ENCODE measurements around the gene PTPN5. TPM values are rescaled to one million over a fixed set of nuclear protein-coding genes. Genes with fewer than 3 reads are reported as not detected.

PTPN5 gene
- total RNA-seq, 6 experiments from 2014 or later, result not detected

DNA sequence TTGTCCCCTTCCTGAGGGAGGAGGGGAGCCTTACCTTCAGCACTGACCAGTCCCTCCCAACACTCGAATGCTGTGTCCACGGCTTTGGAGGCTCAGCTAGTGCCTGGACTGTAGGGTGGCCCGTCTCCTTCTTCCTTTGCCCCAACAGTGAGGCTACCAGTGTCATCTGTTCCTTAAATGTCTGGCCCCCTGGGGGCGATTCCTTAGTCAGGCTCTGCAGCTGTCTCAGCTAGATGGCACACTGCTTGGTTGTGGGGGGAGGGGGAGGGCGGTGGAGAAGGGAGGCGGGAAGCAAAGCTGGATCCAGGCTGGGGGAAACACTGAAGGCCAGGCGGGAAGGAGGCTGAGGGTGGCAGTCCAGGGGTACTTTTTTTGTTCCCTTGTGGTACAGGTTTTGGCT is 65.6 kb downstream of the PTPN5 start, which contains the start of gene IGSF22:
Gene IGSF22, minus strand, starts transcription at position 149 of the 400 bp plus-strand sequence. CDS start 1,952 bp downstream, outside the sequence.
- Mint-ChIP-seq H3K4me1 (ENCODE audit: low read depth) (peaks cover 11% of the 10 kb centered on the region), H3K27ac (no peak within 1 kb of the TSS), H3K9me3 (no peaks in the 10 kb centered on the region), H3K27me3 (ENCODE audit: insufficient read depth) (peaks cover 6% of the 10 kb centered on the region), H3K36me3 (ENCODE audit: low read depth) (no peaks in the 10 kb centered on the region), H3K4me3 (no peak within 1 kb of the TSS)
- DNase-seq, result no peak
- TF ChIP-seq, protein P1, sequence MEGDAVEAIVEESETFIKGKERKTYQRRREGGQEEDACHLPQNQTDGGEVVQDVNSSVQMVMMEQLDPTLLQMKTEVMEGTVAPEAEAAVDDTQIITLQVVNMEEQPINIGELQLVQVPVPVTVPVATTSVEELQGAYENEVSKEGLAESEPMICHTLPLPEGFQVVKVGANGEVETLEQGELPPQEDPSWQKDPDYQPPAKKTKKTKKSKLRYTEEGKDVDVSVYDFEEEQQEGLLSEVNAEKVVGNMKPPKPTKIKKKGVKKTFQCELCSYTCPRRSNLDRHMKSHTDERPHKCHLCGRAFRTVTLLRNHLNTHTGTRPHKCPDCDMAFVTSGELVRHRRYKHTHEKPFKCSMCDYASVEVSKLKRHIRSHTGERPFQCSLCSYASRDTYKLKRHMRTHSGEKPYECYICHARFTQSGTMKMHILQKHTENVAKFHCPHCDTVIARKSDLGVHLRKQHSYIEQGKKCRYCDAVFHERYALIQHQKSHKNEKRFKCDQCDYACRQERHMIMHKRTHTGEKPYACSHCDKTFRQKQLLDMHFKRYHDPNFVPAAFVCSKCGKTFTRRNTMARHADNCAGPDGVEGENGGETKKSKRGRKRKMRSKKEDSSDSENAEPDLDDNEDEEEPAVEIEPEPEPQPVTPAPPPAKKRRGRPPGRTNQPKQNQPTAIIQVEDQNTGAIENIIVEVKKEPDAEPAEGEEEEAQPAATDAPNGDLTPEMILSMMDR (IDR thresholded peaks at IDR 0.05), result no peak

DNA sequence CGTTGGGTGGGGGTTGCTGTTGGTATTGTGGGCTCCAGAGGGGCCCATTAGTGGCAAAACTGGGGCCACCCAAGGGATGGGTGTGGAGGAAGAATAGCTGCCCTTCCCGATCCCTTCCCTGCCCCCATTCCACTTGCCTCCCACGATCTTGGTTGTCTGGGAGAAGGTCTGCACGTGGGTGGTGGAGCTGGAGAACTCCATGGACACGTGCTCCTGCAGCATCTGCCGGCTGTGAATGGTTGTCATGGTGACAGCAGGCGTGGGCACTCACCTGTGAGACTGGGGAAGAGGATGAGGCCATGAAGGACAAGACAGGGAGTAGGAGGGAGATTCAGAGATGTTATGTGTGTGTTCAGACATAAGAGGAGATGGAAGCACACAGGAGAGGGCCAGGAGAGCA is 67.6 kb downstream of the PTPN5 start:
- Mint-ChIP-seq H3K27me3 (ENCODE audit: insufficient read depth) (peaks cover 6% of the 10 kb centered on the region), H3K27ac (no peak overlapping the region), H3K9me3 (no peaks in the 10 kb centered on the region), H3K4me1 (ENCODE audit: low read depth) (peaks cover 20% of the 10 kb centered on the region), H3K4me3 (no peak overlapping the region), H3K36me3 (ENCODE audit: low read depth) (no peaks in the 10 kb centered on the region)
- DNase-seq, result no peak
- TF ChIP-seq, protein P1 (IDR thresholded peaks at IDR 0.05), result no peak

DNA sequence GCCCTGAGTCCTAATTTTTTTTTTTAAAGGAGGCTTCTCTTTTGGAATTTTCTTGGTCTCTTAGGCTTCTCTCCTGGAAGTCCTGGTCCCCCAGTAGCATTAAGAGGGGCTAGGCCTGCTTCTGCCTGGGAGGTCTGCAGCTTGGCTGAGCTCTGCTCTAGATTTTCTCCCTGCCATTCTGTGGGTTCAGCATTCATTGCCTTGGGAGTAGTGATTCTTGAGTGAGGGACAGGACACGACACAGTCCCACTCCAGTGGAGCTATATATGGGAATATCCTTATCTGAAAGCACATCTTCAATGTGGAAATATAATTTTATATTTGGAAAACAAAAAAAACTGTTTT is 69.3 kb downstream of the PTPN5 start:
- TF ChIP-seq, protein P1 (IDR thresholded peaks at IDR 0.05), result peak; percentile 47
- no peak overlapping the region; the same call in 1 of the 2 replicates for H3K4me3 Mint-ChIP-seq
- H3K9me3 Mint-ChIP-seq, result no peaks in the 10 kb centered on the region
- DNase-seq, result no peak
- no peaks in the 10 kb centered on the region for H3K36me3 Mint-ChIP-seq (ENCODE audit: low read depth)
- H3K27ac Mint-ChIP-seq, result no peak overlapping the region
- H3K4me1 Mint-ChIP-seq (ENCODE audit: low read depth), result peaks cover 20% of the 10 kb centered on the region
- H3K27me3 Mint-ChIP-seq (ENCODE audit: insufficient read depth), result peaks cover 15% of the 10 kb centered on the region

DNA sequence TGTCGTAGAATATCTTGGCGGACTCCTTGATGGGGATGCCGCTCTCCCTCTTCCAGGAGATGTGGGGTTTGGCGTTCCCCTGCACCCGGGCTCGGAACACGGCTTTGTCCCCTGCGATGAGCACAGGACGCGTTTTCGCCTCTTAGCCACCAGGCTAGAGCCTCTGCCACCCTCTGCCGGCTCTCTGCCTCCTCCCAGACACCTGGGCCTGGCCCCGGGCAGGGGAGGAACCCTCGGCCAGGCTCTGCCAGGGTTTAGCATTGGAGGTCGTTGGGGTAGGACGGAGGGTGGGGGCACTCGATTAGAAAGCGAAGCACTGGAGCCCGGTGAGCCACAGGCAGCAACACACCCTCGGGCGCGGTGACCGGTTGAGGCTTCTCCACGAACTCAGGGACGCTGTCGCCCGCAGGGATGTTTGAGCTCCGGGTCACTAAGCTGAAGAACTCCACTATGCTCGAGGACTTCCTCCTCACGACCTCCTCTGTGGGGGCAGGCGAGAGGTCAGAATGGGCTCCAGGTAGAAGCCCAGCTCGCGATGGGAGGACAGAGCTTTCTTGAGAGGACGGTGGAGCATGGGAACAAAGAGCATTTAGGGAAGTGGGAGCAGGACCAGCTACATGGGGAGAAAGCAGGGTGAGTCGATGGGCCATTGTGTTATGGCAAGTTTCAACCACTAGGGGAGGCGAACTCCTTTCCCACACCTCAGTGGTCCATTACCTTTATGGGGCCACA is 69.9 kb downstream of the PTPN5 start:
- TF ChIP-seq, protein P1 (IDR thresholded peaks at IDR 0.05), result peak; percentile 86
- no peak for DNase-seq
- Mint-ChIP-seq H3K4me3 (peak overlapping the region; percentile 86), H3K27ac (no peak overlapping the region), H3K27me3 (ENCODE audit: insufficient read depth) (peaks cover 17% of the 10 kb centered on the region), H3K36me3 (ENCODE audit: low read depth) (no peaks in the 10 kb centered on the region), H3K4me1 (ENCODE audit: low read depth) (peaks cover 20% of the 10 kb centered on the region), H3K9me3 (no peaks in the 10 kb centered on the region)

DNA sequence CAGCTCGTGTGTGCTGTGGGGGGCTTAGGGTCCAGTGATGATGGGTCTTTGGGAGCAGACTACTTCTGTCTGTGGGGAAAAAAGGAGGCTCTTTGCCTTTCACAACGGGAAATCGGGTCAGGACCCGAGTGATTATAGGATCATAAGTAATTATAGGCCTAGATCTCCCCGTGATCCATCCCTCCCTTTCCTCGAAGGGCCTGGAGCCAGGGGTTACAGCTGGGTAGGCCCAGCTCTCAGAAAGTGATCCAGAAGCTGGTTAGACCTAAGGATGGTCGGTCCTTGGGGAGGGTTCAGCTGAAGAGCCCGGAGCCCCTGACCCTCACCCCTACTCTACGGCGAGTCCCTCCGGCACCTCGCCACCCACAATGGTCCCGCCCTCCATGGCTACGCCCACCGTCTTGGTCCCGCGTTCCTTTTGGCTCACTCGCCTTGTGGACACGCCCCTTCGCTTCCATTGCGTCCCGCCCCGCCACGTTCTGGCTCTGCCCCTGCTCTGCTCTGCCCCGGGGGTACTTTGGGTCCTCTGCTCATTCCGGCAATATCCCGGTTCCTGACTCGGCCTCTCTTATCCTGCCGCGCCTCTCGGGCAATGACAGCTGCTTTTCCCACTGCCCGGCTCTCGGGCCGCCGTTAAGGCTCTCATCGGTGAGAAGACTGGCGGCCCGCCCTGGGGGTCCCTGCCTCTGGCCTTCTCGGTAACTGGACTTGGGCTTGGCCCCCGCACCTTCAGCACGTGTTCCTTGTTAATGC is 70.6 kb downstream of the PTPN5 start:
- Mint-ChIP-seq H3K4me3 (peak overlapping the region; percentile 86), H3K9me3 (no peaks in the 10 kb centered on the region), H3K36me3 (ENCODE audit: low read depth) (no peaks in the 10 kb centered on the region), H3K27me3 (ENCODE audit: insufficient read depth) (peaks cover 17% of the 10 kb centered on the region), H3K27ac (no peak overlapping the region; the same call in 1 of the 2 replicates), H3K4me1 (ENCODE audit: low read depth) (peaks cover 20% of the 10 kb centered on the region)
- peak; percentile 31 for DNase-seq
- TF ChIP-seq, protein P1 (IDR thresholded peaks at IDR 0.05), result no peak
